Stimulated activated CD8-positive, alpha-beta memory T cell treated with anti-CD3 and anti-CD28 coated beads, Interleukin-12 subunit alpha, Interleukin-12 subunit beta, amount 100 ng/mL, for 24 hours (primary cell): ENCODE results near the gene ASXL2.
"Not testable (repeated sequence)": the region's sequence is repeated elsewhere in the genome, so short reads cannot be mapped to it uniquely, and the experiment has no call there.

Experiments
- DNase-seq: peaks from one replicate; pipeline ENCODE4 v3.0.0-alpha.2; 2020; ENCODE audit errors: extremely low read depth

ASXL2 gene

DNA sequence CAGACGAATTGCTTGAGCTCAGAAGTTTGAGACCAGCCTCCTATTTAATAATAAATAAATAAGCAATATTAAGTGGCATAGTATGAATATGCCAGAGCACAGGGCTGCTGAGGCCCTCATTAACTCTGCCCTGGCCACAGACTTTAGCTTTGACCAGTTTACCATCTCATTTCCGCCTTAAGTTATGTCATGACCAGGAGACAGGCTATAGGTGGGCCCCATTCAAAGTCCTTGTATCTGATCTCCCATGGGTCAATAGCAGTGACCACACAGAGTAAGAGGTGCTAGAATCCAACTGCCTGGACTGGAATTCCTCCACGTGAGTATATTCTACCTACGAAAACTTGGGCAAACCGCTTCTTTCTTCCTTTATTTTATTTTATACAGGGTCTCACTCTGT lies 13.4 kb upstream of the ASXL2 start:
- DNase-seq = no peak

DNA sequence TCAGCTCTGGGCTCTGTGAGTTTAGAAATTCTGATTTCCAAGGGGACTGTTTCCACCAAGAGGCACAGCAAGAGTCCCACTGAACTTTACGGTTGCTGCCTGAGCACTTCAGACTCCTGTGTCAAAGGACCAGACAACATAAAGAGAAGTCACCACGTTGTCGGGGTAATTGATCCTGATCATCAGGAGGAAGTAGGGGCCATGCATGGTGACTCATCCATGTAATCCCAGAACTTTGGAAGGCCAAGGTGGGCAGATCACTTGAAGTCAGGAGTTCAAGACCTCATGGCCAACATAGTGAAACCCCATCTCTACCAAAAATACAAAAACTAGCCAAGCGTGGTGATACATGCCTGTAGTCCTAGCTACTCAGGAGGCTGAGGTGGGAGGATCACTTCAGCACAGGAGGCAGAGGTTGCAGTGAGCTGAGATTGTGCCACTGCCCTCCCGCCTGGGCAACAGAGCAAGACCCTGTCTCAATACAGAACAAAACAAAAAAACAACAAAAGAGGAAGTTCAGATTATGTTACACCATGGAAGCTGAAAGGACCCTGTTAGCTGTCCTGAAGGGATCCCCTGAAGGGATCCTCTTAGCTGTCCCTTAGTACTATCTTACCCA lies 9.4 kb upstream of the ASXL2 start:
- no peak for DNase-seq

DNA sequence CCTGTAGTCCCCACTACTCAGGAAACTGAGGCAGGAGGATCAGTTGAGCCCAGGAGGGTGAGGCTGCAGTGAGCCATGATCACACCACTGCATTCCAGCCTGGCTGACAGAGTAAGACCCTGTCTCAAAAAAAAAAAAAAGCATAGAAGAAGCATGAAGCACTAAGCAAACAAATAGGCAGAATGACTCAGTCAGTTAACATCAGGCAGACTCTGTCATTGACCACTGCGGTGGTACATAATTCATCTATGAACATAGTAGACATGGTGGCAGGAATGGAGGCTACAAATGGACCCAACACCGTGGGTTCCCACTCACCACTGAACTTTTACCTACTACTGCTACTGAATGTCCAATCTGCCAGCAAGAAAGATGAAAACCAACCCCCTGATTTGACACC lies 7.6 kb upstream of the ASXL2 start:
- no peak for DNase-seq

DNA sequence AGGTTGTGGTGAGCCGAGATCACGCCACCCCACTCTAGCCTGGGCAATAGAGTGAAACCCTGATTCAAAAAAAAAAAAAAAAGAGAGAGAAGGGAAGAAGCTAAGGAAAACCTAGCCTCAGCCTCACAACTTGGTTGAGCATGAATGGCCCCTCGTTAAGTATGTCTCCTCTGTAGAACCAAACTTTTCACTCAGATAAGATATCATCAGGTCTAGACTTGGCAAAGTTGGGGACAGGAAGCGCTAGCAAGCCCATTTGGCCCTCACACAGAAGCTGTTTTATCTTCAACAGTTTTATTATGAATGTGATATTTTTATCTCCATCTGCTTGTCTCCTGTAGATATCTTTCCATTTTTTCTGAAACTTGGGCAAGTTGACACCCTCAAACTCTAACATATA lies 3.5 kb upstream of the ASXL2 start:
- no peak for DNase-seq

DNA sequence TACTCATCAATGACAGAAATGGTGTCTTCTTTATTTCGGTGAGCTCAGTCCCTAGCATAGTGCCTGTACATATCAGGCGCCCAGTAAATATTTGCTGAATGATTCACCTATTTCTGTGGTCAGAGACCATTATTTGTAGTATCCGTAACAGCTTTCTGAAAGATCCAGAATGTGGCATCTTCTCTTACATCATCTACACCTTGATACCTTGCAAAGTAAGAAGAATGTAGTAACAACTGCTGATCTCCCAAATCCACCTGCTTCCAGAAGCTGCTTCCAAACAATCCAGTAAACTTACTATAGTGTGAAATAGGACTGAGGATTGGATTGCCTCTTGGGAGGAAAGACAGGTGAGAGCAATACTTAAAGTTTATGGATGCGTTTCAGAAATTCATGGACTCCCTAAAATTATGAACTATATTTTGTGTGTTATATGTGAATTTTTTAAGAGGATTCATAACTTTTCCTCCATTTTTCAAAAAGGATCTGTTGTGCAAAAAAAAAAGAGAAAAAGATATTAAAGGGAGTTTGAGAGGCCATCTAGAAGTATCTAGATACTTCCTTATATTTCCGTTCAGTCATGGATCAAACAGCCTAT lies 945 bp upstream of the ASXL2 start:
- no peak for DNase-seq

DNA sequence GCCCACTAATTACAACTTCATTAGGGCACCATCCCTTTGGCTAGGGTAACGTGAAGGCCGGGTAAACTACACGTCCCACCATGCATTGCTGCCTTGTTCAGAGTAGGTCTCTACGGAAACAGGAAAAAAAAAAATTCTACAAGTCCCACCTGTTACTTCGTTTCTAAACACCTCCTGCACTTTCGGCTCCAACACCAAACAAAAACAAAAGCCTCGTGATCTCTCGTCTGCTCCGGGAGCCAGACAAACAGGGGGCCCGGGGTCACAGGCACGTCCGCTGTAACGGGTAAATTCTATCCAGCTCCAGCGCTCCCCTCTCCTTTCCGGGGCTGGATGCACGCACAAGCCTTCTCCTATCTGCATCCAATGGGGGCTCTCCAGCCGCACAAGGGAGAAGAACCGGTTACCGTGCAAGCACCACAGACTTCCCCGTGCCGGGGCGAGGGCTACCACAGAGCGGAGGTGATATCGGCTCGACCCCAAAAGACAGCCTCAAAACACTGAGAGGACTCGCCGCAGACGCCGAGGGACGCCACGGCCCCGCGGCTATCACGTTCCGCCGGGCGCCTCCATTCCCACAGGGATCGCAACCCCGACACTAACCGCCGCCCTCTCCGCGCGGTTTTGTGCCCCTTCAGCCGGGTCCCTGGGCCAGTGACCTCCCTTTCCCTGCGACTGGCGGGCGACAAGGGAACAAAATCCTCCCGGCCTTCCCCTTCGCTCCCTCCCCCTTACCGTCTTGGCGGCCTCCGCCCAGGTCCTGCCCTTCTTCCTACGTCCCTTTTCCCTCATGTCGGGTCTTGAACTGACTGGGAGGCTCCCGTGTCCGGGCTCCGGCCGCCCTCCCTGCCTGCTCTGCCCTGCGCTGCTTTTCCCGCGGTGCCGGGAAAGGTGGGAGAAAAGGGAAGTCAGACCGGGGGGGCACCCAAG lies 591 bp downstream of the ASXL2 start:
- peak; percentile 14 for DNase-seq

DNA sequence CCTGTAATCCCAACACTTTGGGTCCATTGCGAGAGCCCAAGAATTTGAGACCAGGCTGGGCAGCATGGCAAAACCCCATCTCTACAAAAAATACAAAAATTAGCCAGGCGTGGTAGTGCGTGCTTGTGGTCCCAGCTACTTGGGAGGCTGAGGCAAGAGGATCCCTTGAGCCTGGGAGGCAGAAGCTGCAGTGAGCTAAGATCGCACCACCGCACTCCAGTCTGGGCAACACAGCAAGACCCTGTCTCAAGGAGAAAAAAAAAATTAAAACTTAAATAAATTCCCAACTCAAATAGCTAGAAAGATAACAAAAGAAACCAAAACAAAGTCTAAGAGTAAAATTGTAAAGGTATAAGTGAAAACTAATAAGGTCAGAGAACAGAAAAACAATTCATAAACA lies 6.2 kb downstream of the ASXL2 start:
- no peak for DNase-seq

DNA sequence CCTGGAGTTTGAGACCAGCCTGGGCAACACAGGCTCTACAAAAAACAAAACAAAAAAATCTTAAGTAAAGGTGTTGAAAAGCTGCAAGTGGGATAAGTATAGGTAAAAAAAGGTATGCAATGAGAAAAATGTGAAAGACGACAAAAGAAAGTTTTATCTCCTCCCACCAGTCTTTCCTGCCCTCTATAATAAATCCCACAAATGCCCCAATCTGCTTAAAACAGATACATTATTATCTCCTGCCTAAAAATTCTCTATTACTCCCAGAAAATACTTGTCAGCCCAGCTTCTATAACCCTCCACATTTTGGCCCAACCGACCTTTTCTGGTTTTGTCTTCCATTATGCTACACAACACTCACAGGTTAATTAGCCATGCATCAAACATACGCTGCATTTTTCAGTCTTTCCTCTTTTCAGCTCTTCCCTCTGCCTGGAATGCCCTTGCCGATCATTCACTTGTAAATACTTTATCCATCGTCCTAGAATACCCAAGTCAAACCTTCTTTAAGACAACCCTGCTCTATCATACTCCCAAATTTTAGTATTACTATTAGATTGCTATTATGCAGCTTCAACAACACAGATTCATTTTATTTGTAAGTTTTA lies 10.8 kb downstream of the ASXL2 start:
- no peak for DNase-seq

DNA sequence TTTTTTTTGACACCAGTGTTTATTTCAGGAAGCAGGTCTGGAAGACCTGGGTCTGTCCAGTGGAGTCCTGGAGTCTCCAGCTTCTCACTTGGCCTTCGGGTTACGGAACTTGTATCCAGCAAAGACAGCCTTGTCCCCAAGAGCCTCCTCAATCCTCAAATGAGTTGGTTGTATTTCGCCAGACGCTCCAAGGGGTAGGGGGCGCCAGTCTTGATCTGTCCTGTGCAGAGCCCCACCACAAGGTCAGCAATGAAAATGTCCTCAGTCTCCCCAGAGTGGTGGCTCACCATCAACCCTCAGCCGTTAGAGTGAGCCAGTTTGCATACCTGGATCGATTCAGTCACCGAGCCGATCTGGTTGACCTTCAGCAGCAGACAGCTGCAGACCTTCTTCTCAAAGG lies 21.9 kb downstream of the ASXL2 start:
- DNase-seq = no peak

DNA sequence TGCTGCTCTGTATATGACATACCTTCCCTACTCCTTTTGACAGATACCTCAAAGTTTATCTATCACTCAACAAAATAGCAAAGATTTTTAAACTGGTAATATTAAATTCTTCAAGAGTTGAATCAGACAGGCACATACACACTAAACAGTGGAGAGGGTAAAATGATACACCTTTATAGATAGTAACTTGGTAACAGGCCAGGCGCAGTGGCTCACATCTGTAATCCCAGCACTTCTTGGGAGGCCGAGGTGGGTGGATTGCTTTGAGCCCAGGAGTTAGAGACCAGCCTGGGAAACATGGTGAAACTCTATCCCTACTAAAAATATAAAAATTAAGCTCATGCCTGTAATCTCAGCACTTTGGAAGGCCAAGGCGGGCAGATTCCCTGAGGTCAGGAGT lies 23.2 kb downstream of the ASXL2 start:
- DNase-seq = no peak

DNA sequence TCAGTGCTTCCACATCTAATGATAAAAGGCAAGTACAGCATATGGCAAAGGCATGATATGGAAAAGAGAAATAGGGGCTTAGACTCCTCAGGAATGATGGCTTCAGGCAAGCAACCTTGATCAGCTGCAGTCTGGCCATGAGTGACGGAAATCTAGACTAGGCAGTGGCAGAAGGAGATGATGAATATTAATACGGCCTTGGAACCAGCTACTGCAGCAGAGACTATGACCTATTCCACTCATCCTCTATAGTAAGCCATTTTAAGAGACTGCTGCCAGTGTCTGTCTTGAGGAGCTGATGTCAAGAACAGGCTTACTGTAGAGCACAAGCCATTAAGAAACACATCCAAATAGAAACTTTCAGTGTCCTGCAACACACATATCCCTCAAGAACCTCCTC lies 23.7 kb downstream of the ASXL2 start:
- no peak for DNase-seq

DNA sequence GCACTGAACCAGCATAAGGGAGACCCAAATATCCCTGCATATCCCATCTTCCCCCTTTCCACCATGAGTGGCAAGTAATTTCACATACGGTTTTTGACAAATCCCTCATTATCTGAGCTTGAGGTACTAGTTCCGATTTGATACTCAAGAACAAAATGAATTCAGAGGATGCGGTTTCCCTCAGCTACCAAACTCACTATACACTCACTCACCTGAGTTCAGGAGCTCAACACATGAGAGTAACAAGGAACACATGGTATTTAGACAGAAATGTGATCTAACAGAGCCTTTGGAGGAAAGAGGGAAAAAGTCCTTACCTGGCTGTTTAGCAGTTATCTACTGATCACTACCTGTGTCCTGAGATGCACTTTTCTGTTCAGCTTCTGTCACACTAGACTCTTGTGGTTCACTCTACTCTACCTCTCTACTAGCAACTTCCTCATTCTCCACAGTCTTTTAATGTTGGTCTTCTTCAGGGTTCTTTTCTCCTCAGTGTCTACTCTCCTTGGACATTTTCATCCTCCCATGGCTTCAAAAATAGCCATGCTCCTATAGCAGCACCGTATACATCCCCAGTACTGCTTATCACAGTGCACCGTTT lies 25.1 kb downstream of the ASXL2 start:
- DNase-seq = no peak

DNA sequence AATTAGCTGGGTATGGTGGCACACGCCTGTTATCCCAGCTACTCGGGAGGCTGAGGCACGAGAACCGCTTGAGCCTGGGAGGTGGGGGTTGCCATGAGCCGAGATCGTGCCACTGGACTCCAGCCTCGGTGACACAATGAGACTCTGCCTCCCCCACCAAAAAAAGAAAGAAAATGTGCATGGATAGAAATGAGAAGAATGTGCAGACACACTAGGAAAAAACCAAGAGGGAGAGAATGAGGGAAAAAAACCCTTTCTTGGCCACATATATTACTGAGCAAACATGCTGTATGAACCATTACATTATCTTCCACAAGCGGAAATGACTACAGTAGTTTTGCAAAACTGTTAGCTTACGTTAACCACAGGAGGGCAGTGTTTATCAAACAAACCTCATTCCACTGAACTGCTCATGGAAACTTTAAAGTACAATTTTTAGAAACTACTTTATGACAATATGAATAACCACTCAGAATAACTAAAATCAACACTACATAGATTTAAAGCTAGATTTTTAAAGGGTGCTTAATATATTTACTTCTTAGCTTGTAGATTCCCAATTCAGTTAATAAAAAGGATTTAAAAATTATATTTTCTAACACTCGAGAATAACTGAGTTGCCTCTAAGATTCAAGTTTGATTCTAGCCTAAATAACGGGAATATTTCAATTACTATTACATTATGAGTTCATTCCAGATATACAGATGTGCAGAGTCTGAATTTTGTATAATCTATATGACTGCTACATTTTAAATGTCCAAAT lies 26.4 kb downstream of the ASXL2 start:
- no peak for DNase-seq

DNA sequence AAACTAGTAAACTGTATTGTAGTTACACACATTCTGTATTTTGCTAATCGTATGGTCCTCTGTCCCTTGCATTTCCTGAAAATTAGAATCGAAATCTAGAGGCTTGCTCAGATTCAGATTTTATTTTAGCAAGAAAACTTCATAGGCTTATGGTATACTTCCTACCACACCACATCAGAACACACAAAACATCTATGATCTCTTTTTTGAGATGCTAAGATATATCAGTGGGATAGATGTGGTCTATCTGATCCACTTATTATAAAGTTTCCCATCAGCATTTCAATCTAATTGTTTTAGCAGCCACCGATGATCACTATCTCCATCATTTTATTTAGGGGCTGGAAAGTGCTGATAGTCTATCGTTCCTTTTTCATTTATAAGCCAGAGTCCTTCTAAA lies 27.9 kb downstream of the ASXL2 start:
- not testable (repeated sequence) for DNase-seq

DNA sequence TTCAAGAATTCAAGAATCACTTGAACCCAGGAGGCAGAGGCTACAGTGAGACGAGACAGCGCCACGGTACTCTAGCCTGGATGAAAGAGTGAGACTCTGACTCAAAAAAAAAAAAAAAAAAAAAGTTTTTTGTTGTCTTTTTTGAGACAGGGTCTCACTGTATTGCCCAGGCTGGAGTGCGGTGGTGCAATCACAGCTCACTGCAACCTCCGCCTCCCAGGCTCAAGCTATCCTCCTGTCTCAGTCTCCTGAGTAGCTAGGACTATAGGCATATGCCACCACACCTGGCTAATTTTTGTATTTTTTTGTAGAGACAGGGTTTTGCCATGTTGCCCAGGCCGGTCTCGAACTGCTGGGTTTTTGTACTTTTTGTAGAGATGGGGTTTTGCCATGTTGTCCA lies 28.9 kb downstream of the ASXL2 start:
- DNase-seq = not testable (repeated sequence)

DNA sequence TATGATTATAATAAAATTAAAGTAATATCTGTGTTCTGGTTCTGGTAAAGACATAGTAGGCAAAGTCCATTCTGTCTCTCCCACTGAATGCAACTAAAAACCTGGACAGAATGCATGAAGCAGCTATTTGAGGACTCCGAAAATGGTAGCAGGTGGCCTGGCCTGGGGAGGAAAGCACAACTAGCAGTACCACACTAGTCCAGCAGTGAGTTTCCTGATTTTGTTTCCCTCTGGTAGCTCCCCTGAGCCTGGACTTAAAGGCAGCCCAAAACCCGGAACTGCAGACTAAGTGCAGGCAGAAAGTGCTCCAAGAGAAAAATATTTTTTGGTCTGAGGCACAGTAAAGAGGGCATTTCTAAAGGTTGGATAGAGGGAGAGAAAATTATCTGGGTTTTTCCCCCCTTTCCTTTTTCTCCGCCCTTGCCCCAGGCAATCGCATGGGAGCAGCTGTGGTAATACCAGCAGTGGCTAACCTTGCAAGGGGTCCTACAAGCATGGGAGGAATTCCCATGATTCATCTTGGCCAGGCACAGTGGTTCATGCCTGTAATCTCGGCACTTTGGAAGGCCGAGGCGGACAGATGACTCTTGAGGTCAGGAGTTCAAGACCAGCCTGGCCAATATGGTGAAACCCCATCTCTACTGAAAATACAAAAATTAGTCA lies 32.3 kb downstream of the ASXL2 start:
- DNase-seq = no peak

DNA sequence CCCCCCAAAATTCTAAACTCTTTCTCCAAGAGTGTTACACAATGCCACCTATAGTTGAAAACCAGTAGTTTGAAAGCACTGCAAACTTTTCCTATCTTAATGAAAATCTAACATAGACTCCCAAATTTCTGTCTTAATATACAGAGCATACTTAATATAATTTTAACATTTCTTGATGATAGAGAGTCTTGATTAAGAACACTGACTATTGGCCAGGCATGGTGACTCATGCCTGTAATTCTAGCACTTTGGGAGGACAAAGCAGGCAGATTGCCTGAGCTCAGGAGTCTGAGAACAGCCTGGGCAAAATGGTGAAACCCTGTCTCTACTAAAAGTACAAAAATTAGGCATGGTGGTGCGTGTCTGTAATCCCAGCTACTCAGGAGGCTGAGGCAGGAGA lies 34.2 kb downstream of the ASXL2 start:
- DNase-seq = no peak

DNA sequence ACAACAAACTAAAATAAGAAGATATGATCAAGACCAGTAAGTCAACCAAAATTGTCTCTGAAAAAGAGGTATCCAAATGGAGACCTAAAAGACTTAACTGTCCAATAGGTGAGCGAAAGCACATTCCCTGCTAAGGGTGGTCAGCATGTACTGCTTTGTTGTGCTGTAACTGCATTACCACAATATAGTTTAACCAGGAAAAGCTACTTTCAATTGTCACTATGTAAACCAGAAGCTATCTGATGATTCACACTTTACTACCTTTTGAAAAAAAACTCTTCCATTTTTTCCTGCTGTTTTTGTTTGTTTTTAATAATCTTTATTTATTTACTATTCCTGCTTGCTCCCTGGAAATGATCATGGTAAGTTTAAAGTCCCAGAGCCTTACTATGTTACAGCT lies 36.1 kb downstream of the ASXL2 start:
- DNase-seq = no peak

DNA sequence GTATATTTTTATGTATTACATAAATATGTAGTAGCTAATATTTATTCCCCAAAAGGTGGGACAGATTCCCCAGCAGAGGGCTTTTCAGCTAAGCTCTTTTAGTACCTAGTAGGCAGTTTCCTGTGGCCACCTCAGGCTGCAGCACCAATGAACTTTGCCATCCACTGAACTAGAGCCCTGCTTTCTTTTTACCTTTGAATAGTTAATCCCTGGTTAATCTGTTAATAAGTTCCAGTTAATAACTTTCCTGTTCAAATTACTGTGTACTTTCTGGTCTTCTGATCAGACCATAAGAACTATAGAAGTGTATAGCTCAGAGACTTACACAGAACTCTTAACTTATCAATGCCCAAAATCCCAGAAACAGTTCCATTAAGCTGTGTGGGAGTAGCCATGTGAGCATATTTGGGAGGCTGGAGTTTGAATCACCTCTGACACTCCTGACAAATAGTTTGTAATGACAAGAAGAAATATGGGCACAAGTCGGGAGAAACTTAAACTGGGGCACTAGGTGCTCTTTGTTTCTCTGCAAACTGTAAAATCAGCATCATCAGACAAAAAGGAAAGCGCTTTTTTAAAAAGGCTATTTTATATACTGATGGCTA lies 40.0 kb downstream of the ASXL2 start:
- DNase-seq = no peak

DNA sequence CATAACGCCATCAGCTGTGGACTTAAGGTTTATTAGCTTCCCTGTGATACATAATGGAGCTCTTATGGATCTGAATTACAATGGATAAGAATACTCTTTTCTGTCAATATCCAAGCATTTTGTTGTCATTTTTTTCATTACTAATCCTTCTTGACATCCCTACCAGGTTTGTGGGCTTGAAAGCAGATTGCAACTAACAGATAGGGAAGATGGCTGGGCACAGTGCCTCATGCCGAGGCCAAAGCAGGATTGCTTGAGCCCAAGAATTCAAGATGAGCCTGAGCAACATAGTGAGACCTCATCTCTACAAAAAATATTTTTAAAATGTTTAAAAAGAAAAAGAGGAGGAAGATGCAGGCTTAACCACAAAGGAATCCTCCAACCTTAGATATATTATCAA lies 42.4 kb downstream of the ASXL2 start:
- DNase-seq = no peak

DNA sequence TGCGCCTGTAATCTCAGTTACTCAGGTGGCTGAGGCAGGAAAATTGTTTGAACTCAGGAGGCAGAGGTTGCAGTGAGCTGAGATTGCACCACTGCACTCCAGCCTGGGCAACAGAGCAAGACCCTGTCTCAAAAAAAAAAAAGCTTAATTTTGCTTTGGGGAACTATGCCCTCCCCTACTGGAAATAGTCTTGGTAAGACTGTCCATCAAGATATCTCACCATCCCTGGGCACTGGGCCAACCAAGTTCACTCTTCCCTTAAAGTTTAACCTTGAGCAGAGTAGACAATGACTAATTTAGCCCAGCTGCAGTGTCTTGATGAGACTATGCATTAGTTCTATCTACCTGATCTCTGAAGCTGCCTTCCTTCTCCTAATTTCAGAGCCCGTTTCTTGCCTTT lies 44.7 kb downstream of the ASXL2 start:
- no peak for DNase-seq
